ENCODE measurements around the gene RGS11.

RGS11 gene

GRCh38 chr16:321532-321931, 45.8 kb upstream of the RGS11 start:
- Histone ChIP-seq H3K36me3 (ENCODE audit: low read depth) (peaks cover 10% of the 10 kb centered on the region; the same call in 1 of the 2 replicates), H3K9me3 (ENCODE audit: severe bottlenecking) (no peaks in the 10 kb centered on the region), H3K27me3 (ENCODE audit: insufficient read depth, poor library complexity, severe bottlenecking) (no peaks in the 10 kb centered on the region), H3K4me1 (ENCODE audit: insufficient read depth, poor library complexity, severe bottlenecking) (no peaks in the 10 kb centered on the region), H3K4me3 (ENCODE audit: severe bottlenecking) (no peak overlapping the region), H3K27ac (ENCODE audit: poor library complexity, severe bottlenecking) (no peak overlapping the region)
- ATAC-seq (ENCODE audit: low read depth) (no peak), DNase-seq (ENCODE audit: low spot score) (no peak)
- TF ChIP-seq, protein P1, sequence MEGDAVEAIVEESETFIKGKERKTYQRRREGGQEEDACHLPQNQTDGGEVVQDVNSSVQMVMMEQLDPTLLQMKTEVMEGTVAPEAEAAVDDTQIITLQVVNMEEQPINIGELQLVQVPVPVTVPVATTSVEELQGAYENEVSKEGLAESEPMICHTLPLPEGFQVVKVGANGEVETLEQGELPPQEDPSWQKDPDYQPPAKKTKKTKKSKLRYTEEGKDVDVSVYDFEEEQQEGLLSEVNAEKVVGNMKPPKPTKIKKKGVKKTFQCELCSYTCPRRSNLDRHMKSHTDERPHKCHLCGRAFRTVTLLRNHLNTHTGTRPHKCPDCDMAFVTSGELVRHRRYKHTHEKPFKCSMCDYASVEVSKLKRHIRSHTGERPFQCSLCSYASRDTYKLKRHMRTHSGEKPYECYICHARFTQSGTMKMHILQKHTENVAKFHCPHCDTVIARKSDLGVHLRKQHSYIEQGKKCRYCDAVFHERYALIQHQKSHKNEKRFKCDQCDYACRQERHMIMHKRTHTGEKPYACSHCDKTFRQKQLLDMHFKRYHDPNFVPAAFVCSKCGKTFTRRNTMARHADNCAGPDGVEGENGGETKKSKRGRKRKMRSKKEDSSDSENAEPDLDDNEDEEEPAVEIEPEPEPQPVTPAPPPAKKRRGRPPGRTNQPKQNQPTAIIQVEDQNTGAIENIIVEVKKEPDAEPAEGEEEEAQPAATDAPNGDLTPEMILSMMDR (IDR thresholded peaks at IDR 0.05; ENCODE audit: poor library complexity, severe bottlenecking) = no peak

- Histone ChIP-seq H3K27me3 (ENCODE audit: insufficient read depth, poor library complexity, severe bottlenecking) (no peaks in the 10 kb centered on the region), H3K4me3 (ENCODE audit: severe bottlenecking) (no peak overlapping the region), H3K4me1 (ENCODE audit: insufficient read depth, poor library complexity, severe bottlenecking) (no peaks in the 10 kb centered on the region), H3K36me3 (ENCODE audit: low read depth) (peaks cover 12% of the 10 kb centered on the region), H3K27ac (ENCODE audit: poor library complexity, severe bottlenecking) (no peak overlapping the region), H3K9me3 (ENCODE audit: severe bottlenecking) (no peaks in the 10 kb centered on the region)
- ATAC-seq (ENCODE audit: low read depth) (no peak), DNase-seq (ENCODE audit: low spot score) (no peak)
- TF ChIP-seq, protein P1 (IDR thresholded peaks at IDR 0.05; ENCODE audit: poor library complexity, severe bottlenecking) = no peak
Observed at GRCh38 chr16:320206-320605, 44.5 kb upstream of the RGS11 start.

- Histone ChIP-seq H3K36me3 (ENCODE audit: low read depth) (peaks cover 20% of the 10 kb centered on the region), H3K27me3 (ENCODE audit: insufficient read depth, poor library complexity, severe bottlenecking) (no peaks in the 10 kb centered on the region), H3K4me3 (ENCODE audit: severe bottlenecking) (no peak overlapping the region), H3K27ac (ENCODE audit: poor library complexity, severe bottlenecking) (no peak overlapping the region), H3K4me1 (ENCODE audit: insufficient read depth, poor library complexity, severe bottlenecking) (no peaks in the 10 kb centered on the region), H3K9me3 (ENCODE audit: severe bottlenecking) (no peaks in the 10 kb centered on the region)
- DNase-seq (ENCODE audit: low spot score) = no peak
- TF ChIP-seq, protein P1 (IDR thresholded peaks at IDR 0.05; ENCODE audit: poor library complexity, severe bottlenecking) = no peak
- no peak for ATAC-seq (ENCODE audit: low read depth)
Observed at GRCh38 chr16:318628-319027, 42.9 kb upstream of the RGS11 start.

GRCh38 chr16:317583-317982, 41.8 kb upstream of the RGS11 start:
- no peaks in the 10 kb centered on the region for H3K4me1 ChIP-seq (ENCODE audit: insufficient read depth, poor library complexity, severe bottlenecking)
- no peak overlapping the region for H3K4me3 ChIP-seq (ENCODE audit: severe bottlenecking)
- no peaks in the 10 kb centered on the region for H3K27me3 ChIP-seq (ENCODE audit: insufficient read depth, poor library complexity, severe bottlenecking)
- no peak for ATAC-seq (ENCODE audit: low read depth)
- no peak overlapping the region for H3K27ac ChIP-seq (ENCODE audit: poor library complexity, severe bottlenecking)
- peaks cover 27% of the 10 kb centered on the region for H3K36me3 ChIP-seq (ENCODE audit: low read depth)
- no peak for DNase-seq (ENCODE audit: low spot score)
- TF ChIP-seq, protein P1 (IDR thresholded peaks at IDR 0.05; ENCODE audit: poor library complexity, severe bottlenecking) = no peak
- H3K9me3 ChIP-seq (ENCODE audit: severe bottlenecking) = no peaks in the 10 kb centered on the region

DNA sequence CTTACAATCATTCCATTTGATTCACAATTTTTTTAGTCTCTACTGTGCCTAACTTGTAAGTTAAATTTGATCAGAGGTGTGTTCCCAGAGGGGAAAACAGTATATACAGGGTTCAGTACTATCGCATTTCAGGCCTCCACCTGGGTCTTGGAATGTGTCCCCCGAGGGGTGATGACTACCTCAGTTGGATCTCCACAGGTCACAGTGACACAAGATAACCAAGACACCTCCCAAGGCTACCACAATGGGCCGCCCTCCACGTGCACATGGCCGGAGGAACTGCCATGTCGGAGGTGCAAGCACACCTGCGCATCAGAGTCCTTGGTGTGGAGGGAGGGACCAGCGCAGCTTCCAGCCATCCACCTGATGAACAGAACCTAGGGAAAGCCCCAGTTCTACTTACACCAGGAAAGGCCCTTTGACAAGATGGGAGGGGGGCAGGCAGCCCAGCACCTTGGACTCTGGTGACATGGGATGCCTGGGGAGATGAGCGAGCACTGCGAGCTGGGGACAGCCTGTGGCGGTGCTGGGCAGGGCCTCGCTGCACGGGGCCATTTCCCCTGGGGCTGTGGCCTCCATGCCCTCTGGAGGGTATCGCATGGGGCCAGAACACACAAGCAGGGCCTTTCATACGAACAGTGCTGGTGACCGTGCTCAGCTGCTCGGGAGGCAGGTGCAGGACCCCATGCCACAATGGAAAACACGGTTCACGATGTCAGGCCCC, 41.2 kb upstream of the RGS11 start:
- no peaks in the 10 kb centered on the region for H3K4me1 ChIP-seq (ENCODE audit: insufficient read depth, poor library complexity, severe bottlenecking)
- H3K27ac ChIP-seq (ENCODE audit: poor library complexity, severe bottlenecking) = no peak overlapping the region
- H3K36me3 ChIP-seq (ENCODE audit: low read depth) = peaks cover 31% of the 10 kb centered on the region
- H3K4me3 ChIP-seq (ENCODE audit: severe bottlenecking) = no peak overlapping the region
- ATAC-seq (ENCODE audit: low read depth) (no peak), DNase-seq (ENCODE audit: low spot score) (no peak)
- no peaks in the 10 kb centered on the region for H3K27me3 ChIP-seq (ENCODE audit: insufficient read depth, poor library complexity, severe bottlenecking)
- H3K9me3 ChIP-seq (ENCODE audit: severe bottlenecking) = no peaks in the 10 kb centered on the region
- TF ChIP-seq, protein P1 (IDR thresholded peaks at IDR 0.05; ENCODE audit: poor library complexity, severe bottlenecking) = no peak

Data from RWPE2 (cell line).